Heart right ventricle (tissue), 16 donors: ENCODE measurements around the gene NUDT16L1. TPM values are rescaled to one million over a fixed set of nuclear protein-coding genes. Genes with fewer than 3 reads are reported as not detected.

ENCODE experiments used
- ATAC-seq, 8 donors: fragments of 200-7000 bp; cut with Tn5 transposase; one replicate each; pipeline ENCODE4 v1.9.1; 2020; ENCODE audit warnings: mild to moderate bottlenecking in 8 of 8, moderate library complexity in 8 of 8, moderate number of reproducible peaks in 1 of 8
- DNase-seq, 2 donors: peaks; one replicate each; pipeline ENCODE4 v3.0.0-alpha.2; 2020
- H3K27ac ChIP-seq, 10 donors: fragments of 200-600 bp; sonication (generic) in 2 of 10; one replicate each; pipeline versions ENCODE4 v1.5.0 to v1.8.0; 2020 to 2022; ENCODE audit warnings: mild to moderate bottlenecking in 3 of 10
- H3K27me3 ChIP-seq, 7 donors: fragments of 200-600 bp; one replicate each; pipeline ENCODE4 v1.8.0; 2021 to 2022; ENCODE audit warnings: mild to moderate bottlenecking in 2 of 7
- H3K36me3 ChIP-seq, 9 donors: fragments of 200-600 bp; sonication (generic) in 1 of 9; one replicate each; pipeline versions ENCODE4 v1.5.0 to v1.8.0; 2020 to 2022; ENCODE audit warnings: mild to moderate bottlenecking in 2 of 9
- H3K4me1 ChIP-seq, 9 donors: fragments of 200-600 bp; sonication (generic) in 1 of 9; one replicate each; pipeline versions ENCODE4 v1.5.0 to v1.8.0; 2020 to 2022; ENCODE audit warnings: mild to moderate bottlenecking in 4 of 9
- H3K4me3 ChIP-seq, 10 donors: fragments of 200-600 bp; sonication (generic) in 2 of 10; one replicate each; pipeline versions ENCODE4 v1.5.0 to v1.8.0; 2020 to 2022; ENCODE audit warnings: mild to moderate bottlenecking in 7 of 10, moderate library complexity in 2 of 10
- H3K9me3 ChIP-seq, 11 donors: fragments of 200-600 bp in 10 of 11; sonication (generic) in 2 of 11; one replicate each; pipeline versions ENCODE4 v1.5.0 to v1.8.0; 2013 to 2022; ENCODE audit warnings: mild to moderate bottlenecking in 2 of 11, control low read depth in 1 of 11, moderate library complexity in 1 of 11
- CTCF ChIP-seq, 9 donors: fragments of 200-600 bp; sonication (generic) in 2 of 9; IDR thresholded peaks; one replicate each; pipeline versions ENCODE4 v1.5.0 to v1.8.0; 2021 to 2022; ENCODE audit warnings: antibody characterized with exemption in 9 of 9, mild to moderate bottlenecking in 5 of 9, moderate library complexity in 1 of 9
- WGBS, 2 donors: extraction: QIAGEN DNeasy Blood & Tissue Kit; methylation state at CpG; one replicate each; pipeline ENCODE4 v1.1.7; 2013; ENCODE audit warnings: inconsistent platforms in 1 of 2; 5-methylcytosine and 5-hydroxymethylcytosine counted together
- intact Hi-C, 10 donors: fragments of 100-400 bp; cut with DNase I; formaldehyde crosslinking; loops; one replicate each; pipeline versions ENCODE4 v1.11.1 to v1.14.2; 2022
- polyA plus RNA-seq, 2 donors: library from polyadenylated mRNA; stranded (reverse); fragments of 200-250 nt; gene quantifications; one replicate each; pipeline ENCODE4 v1.2.3, GENCODE V29; 2013
- total RNA-seq, 10 donors: library from RNA; stranded (reverse); fragmentation: NEBNext Ultra II Directional in 3 of 10; extraction: Animal tissue kit (Norgen Biotek cat#: 25700) in 3 of 10; gene quantifications; one replicate each; pipeline versions ENCODE4 v1.2.1 to v1.2.4, GENCODE V29; 2021 to 2023
- donor health status: Arrhythmogenic right ventricular cardiomyopathy.
- donor health status: ischemic (EF 13 %, LVEDD 7.1; RV severe dilation, severe dysfunction).
- donor health status: healthy with polysubstance abuse.
- donor health status: DM: no; HTN: yes; CAD: no.
- donor health status: DM: no; HTN: no; CAD: no.
- donor health status: ischemic (EF 25% LVEDD 6.9; RV normal size, moderate dysfunction).
- donor health status: ischemic (EF 25% LVEDD 5.7; RV mildly dilated, moderate dysfunction).
- donor health status: healthy.
- donor health status: DM: yes; HTN: yes; CAD: no.
- donor health status: Ischemic cardiomyopathy.
- donor health status: ischemic (EF 35%, LVEDD 5.7; RV mildly dilated, moderate dysfunction).
- donor health status: nonischemic (EF 11% LVEDD 7.7; RV severe dilation, severe dysfunction).
- donor health status: DM: yes; HTN: yes; CAD: no.
- donor health status: PGD.
- donor health status: ischemic (EF 29% LVEDD 5.4; RV normal size, mild dysfunction).
- donor health status: nonischemic (EF 23%, LVEDD 6.1; RV moderate dilation, normal function).

Gene NUDT16L1
- total and polyA plus RNA-seq, 12 donors, result 25.4 to 65.7 (median 47.0) TPM

GRCh38 chr16:4714996-4715395 lies 21.6 kb downstream of the NUDT16L1 start:
- H3K27me3 ChIP-seq, result no peaks in the 10 kb centered on the region
- intact Hi-C loops, result no loop called here
- H3K9me3 ChIP-seq, result no peaks in the 10 kb centered on the region
- 90 to 94% methylated on average over 2 of the region's 2 CpGs for WGBS, 2 donors
- no peak overlapping the region for H3K27ac ChIP-seq
- DNase-seq (no peak), ATAC-seq (no peak)
- H3K4me3 ChIP-seq, result no peak overlapping the region
- peaks cover 0 to 90% (median 18%) of the 10 kb centered on the region in 9 donors for H3K36me3 ChIP-seq
- TF ChIP-seq CTCF (IDR thresholded peaks at IDR 0.05), result no peak
- H3K4me1 ChIP-seq, result no peaks in the 10 kb centered on the region

GRCh38 chr16:4718466-4718865 lies 25.1 kb downstream of the NUDT16L1 start:
- TF ChIP-seq CTCF (IDR thresholded peaks at IDR 0.05), result no peak
- Histone ChIP-seq H3K9me3 (no peaks in the 10 kb centered on the region), H3K4me3 (no peak overlapping the region), H3K27ac (no peak overlapping the region), H3K27me3 (no peaks in the 10 kb centered on the region), H3K4me1 (no peaks in the 10 kb centered on the region), H3K36me3 (peaks cover 0 to 76% (median 13%) of the 10 kb centered on the region in 9 donors)
- DNase-seq (no peak), ATAC-seq (no peak)
- intact Hi-C loops, result no loop called here
- WGBS, 2 donors, result 72 to 75% methylated on average over 5 of the region's 5 CpGs

- ATAC-seq, result no peak
- intact Hi-C loops, result no loop called here
Observed at GRCh38 chr16:4723071-4723767, 29.9 kb downstream of the NUDT16L1 start.

GRCh38 chr16:4724661-4725270 lies 31.4 kb downstream of the NUDT16L1 start:
- 84 to 87% methylated on average over 11 of the region's 11 CpGs for WGBS, 2 donors
- DNase-seq (no peak), ATAC-seq (no peak)
- no peak overlapping the region for H3K4me3 ChIP-seq
- no peaks in the 10 kb centered on the region for H3K4me1 ChIP-seq
- H3K27ac ChIP-seq, result no peak overlapping the region
- H3K27me3 ChIP-seq, result no peaks in the 10 kb centered on the region
- intact Hi-C loops, result no loop called here
- no peak for TF ChIP-seq CTCF (IDR thresholded peaks at IDR 0.05)
- no peaks in the 10 kb centered on the region for H3K9me3 ChIP-seq
- H3K36me3 ChIP-seq, result peaks cover 0 to 83% (median 24%) of the 10 kb centered on the region in 9 donors

More at GRCh38 chr16:4723071-4723767, 29.9 kb downstream of the NUDT16L1 start:
- no peak overlapping the region for H3K4me3 ChIP-seq
- H3K36me3 ChIP-seq, result peaks cover 0 to 83% (median 18%) of the 10 kb centered on the region in 9 donors
- no peaks in the 10 kb centered on the region for H3K27me3 ChIP-seq
- 96% methylated on average over 14 of the region's 14 CpGs for WGBS, 2 donors
- no peak overlapping the region for H3K27ac ChIP-seq
- H3K9me3 ChIP-seq, result no peaks in the 10 kb centered on the region
- DNase-seq, result no peak
- H3K4me1 ChIP-seq, result no peaks in the 10 kb centered on the region
- no peak for TF ChIP-seq CTCF (IDR thresholded peaks at IDR 0.05)
